Testis (tissue), 2 donors: ENCODE results near the gene AIG1.

Experiments used
- POLR2A ChIP-seq: fragments of 450-650 bp; IDR thresholded peaks from one replicate; pipeline ENCODE4 v1.6.1; 2017; ENCODE audit warnings: antibody characterized with exemption, mild to moderate bottlenecking, moderate library complexity
- TF ChIP-seq, protein P1 (sequence below), 3 experiments: fragments of 450-650 bp in 2 of 3; fragments of 200-600 bp in 1 of 3; sonication (generic) in 1 of 3; IDR thresholded peaks; one replicate each; pipeline ENCODE4 v1.5.1; 2016 to 2019; ENCODE audit warnings: antibody characterized with exemption in 3 of 3, mild to moderate bottlenecking in 2 of 3, moderate library complexity in 1 of 3

DNA sequence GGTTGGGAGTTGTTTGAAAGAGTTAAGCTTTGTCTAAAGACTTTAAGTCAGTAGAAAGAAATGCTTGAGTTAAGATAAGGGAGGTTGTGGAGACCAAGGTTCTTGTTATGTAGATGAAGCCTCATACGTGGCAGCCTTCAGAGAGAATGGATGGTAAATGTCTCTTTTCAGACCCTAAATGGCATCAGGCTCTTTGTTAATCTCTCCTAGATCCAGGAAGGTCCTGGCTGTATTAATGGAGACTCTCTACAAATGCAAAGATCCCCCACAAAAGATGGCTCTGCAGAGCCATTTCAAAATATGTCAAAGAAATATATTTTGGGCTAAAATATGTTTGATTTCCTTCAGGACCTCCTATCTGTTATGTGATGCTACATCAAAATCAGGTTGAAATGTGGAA is 228.2 kb downstream of the AIG1 start:
- TF ChIP-seq, protein P1, sequence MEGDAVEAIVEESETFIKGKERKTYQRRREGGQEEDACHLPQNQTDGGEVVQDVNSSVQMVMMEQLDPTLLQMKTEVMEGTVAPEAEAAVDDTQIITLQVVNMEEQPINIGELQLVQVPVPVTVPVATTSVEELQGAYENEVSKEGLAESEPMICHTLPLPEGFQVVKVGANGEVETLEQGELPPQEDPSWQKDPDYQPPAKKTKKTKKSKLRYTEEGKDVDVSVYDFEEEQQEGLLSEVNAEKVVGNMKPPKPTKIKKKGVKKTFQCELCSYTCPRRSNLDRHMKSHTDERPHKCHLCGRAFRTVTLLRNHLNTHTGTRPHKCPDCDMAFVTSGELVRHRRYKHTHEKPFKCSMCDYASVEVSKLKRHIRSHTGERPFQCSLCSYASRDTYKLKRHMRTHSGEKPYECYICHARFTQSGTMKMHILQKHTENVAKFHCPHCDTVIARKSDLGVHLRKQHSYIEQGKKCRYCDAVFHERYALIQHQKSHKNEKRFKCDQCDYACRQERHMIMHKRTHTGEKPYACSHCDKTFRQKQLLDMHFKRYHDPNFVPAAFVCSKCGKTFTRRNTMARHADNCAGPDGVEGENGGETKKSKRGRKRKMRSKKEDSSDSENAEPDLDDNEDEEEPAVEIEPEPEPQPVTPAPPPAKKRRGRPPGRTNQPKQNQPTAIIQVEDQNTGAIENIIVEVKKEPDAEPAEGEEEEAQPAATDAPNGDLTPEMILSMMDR (IDR thresholded peaks at IDR 0.05) = no peak
- TF ChIP-seq POLR2A = no peak
